HepG2 (cell line): ENCODE data around the gene HCRTR1. TPM values are rescaled to one million over a fixed set of nuclear protein-coding genes. Genes with fewer than 3 reads are reported as not detected.

Source experiments
- EED ChIP-seq: sonication (generic); formaldehyde crosslinking; IDR thresholded peaks from 2 replicates; pipeline ENCODE4 v1.5.0; 2020; ENCODE audit warnings: mild to moderate bottlenecking, missing genetic modification reagents
- FOXK1 ChIP-seq: sonication (generic); formaldehyde crosslinking; IDR thresholded peaks from 2 replicates; pipeline ENCODE4 v1.4.0; 2020; ENCODE audit warnings: low read depth, missing genetic modification reagents, borderline replicate concordance
- HNF1A ChIP-seq, 2 experiments: sonication (generic) in 1 of 2; formaldehyde crosslinking in 1 of 2; IDR thresholded peaks; 2 replicates each; pipeline versions ENCODE4 v1.4.0 to v1.6.1; 2016 to 2020; ENCODE audit warnings: borderline replicate concordance in 1 of 2, low read depth in 1 of 2, mild to moderate bottlenecking in 1 of 2, missing genetic modification reagents in 1 of 2
- ISX ChIP-seq: sonication (generic); formaldehyde crosslinking; conservative IDR thresholded peaks from 2 replicates; pipeline ENCODE4 v1.5.0; 2020; ENCODE audit warnings: missing genetic modification reagents
- SMAD3 ChIP-seq: sonication (generic); formaldehyde crosslinking; IDR thresholded peaks from 2 replicates; pipeline ENCODE4 v1.4.0; 2020; ENCODE audit warnings: missing genetic modification reagents
- STAT5B ChIP-seq: sonication (generic); formaldehyde crosslinking; IDR thresholded peaks from 2 replicates; pipeline ENCODE4 v1.4.0; 2020; ENCODE audit warnings: missing genetic modification reagents
- TOPORS ChIP-seq: sonication (generic); formaldehyde crosslinking; IDR thresholded peaks from 2 replicates; pipeline ENCODE4 v1.8.0; 2023; ENCODE audit warnings: mild to moderate bottlenecking, missing genetic modification reagents
- UBTF ChIP-seq: sonication (generic); formaldehyde crosslinking; IDR thresholded peaks from 2 replicates; pipeline ENCODE4 v1.4.0; 2020; ENCODE audit warnings: mild to moderate bottlenecking, missing genetic modification reagents
- ZBTB7A ChIP-seq: sonication (generic); formaldehyde crosslinking; IDR thresholded peaks from 2 replicates; pipeline ENCODE4 v1.8.0; 2022; ENCODE audit warnings: mild to moderate bottlenecking, missing genetic modification reagents
- ZMAT3 ChIP-seq: sonication (generic); formaldehyde crosslinking; conservative IDR thresholded peaks from 2 replicates; pipeline ENCODE4 v1.7.0; 2021; ENCODE audit warnings: missing genetic modification reagents
- ZMYM4 ChIP-seq: sonication (generic); formaldehyde crosslinking; IDR thresholded peaks from 2 replicates; pipeline ENCODE4 v1.8.1; 2023; ENCODE audit warnings: mild to moderate bottlenecking, missing genetic modification reagents
- ZNF549 ChIP-seq: sonication (generic); formaldehyde crosslinking; IDR thresholded peaks from 2 replicates; pipeline ENCODE4 v1.5.0; 2020; ENCODE audit warnings: missing genetic modification reagents
- ZNF558 ChIP-seq: sonication (generic); formaldehyde crosslinking; IDR thresholded peaks from 2 replicates; pipeline ENCODE4 v1.9.0; 2022; ENCODE audit warnings: mild to moderate bottlenecking, missing genetic modification reagents, borderline replicate concordance
- ZNF629 ChIP-seq: sonication (generic); formaldehyde crosslinking; conservative IDR thresholded peaks from 2 replicates; pipeline ENCODE4 v1.5.0; 2020; ENCODE audit warnings: missing genetic modification reagents
- ZNF841 ChIP-seq: sonication (generic); formaldehyde crosslinking; IDR thresholded peaks from 2 replicates; pipeline ENCODE4 v1.8.1; 2023; ENCODE audit warnings: missing genetic modification reagents, borderline replicate concordance
- polyA plus RNA-seq, 8 experiments: library from polyadenylated mRNA; depleted of rRNA in 3 of 8; stranded (reverse) in 7 of 8; unstranded in 1 of 8; fragments of >200 nt; fragmentation: Illumina TruSeq in 4 of 8; extraction: Trizol in 4 of 8; gene quantifications; 2 replicates each; pipeline versions ENCODE4 v1.2.1 to v1.2.3, GENCODE V29; 2011 to 2016; ENCODE audit warnings: low read depth in 4 of 8, missing spikeins in 1 of 8, mixed read lengths in 1 of 8; ENCODE audit not compliant: insufficient read depth in 1 of 8
- total RNA-seq, 5 experiments: library from RNA; depleted of rRNA; stranded (reverse); fragments of >200 nt; fragmentation: Illumina TruSeq; extraction: Trizol; gene quantifications; 2 replicates each; pipeline ENCODE4 v1.2.3, GENCODE V29; 2016; ENCODE audit warnings: low read depth in 1 of 5
- TF ChIP-seq, protein P1 (sequence below): IDR thresholded peaks from 2 replicates; pipeline ENCODE4 v1.6.1; 2016; ENCODE audit warnings: low read depth, control low read depth
- TF ChIP-seq, protein P2 (sequence below): sonication (generic); formaldehyde crosslinking; IDR thresholded peaks from 2 replicates; pipeline ENCODE4 v1.5.1; 2020; ENCODE audit warnings: missing genetic modification reagents, mild to moderate bottlenecking, borderline replicate concordance
- TF ChIP-seq, protein P3 (sequence below): sonication (generic); formaldehyde crosslinking; IDR thresholded peaks from 2 replicates; pipeline ENCODE4 v1.4.0; 2020; ENCODE audit warnings: mild to moderate bottlenecking, missing genetic modification reagents
- TF ChIP-seq, protein P4 (sequence below): sonication (generic); formaldehyde crosslinking; IDR thresholded peaks from 2 replicates; pipeline ENCODE4 v1.4.0; 2020; ENCODE audit warnings: mild to moderate bottlenecking, missing genetic modification reagents

HCRTR1 gene
- total and polyA plus RNA-seq, 2 of the 13 experiments (the other 11 are each of a cell fraction or from before 2014, with no cell fraction given) = not detected

DNA sequence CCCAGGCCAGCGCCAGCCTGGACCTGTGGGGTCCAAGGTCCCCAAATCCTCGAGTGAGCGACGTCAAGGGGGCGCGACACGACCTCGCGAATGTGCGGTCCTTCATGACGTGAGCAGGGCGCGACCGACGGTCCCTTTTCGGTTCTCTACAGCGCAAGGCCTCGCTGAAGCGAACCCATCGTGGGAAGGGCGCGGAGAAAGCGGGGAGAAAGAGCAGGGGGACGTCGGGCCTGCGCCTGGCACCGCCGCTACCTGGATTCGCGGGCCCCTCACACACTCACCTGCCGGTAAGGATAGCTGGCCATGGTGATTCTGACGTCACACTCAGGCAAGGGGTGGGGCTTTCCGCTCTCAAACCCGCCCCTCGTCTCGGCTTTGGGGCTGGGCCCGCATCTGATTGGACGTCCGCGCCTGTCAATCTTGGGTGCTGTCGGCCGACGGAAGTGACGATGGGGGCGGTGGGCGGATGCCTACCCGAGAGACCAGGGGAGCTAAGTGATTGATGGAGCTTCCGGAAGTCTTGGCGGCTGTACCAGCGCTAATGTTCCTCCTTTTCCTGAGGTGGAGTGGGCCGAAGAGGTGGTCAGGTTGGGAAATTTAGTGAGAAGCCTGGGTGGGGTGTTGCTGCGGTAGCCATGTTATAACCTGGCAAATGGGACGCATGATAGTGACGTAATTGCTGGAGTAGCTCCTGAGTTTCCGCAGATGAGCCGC is 27.2 kb downstream of the HCRTR1 start, which contains the start of gene PEF1 (continued):
- peak; percentile 44; the same call in 1 of the 2 replicates for TF ChIP-seq UBTF (CRISPR knock-in tag)
- TF ChIP-seq ZBTB7A (CRISPR knock-in tag) = no peak
- TF ChIP-seq, protein P1, sequence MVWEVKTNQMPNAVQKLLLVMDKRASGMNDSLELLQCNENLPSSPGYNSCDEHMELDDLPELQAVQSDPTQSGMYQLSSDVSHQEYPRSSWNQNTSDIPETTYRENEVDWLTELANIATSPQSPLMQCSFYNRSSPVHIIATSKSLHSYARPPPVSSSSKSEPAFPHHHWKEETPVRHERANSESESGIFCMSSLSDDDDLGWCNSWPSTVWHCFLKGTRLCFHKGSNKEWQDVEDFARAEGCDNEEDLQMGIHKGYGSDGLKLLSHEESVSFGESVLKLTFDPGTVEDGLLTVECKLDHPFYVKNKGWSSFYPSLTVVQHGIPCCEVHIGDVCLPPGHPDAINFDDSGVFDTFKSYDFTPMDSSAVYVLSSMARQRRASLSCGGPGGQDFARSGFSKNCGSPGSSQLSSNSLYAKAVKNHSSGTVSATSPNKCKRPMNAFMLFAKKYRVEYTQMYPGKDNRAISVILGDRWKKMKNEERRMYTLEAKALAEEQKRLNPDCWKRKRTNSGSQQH (CRISPR knock-in tag) = no peak
- TF ChIP-seq ZNF629 (CRISPR knock-in tag) = peak; percentile 37; the same call in 1 of the 2 replicates
- TF ChIP-seq TOPORS (CRISPR knock-in tag) = 0 out of 2 replicates have a peak, but pooled peaks have one; percentile 42
- TF ChIP-seq FOXK1 (CRISPR knock-in tag) = peak; percentile 64
- no peak for TF ChIP-seq ZNF841
- TF ChIP-seq, protein P2, sequence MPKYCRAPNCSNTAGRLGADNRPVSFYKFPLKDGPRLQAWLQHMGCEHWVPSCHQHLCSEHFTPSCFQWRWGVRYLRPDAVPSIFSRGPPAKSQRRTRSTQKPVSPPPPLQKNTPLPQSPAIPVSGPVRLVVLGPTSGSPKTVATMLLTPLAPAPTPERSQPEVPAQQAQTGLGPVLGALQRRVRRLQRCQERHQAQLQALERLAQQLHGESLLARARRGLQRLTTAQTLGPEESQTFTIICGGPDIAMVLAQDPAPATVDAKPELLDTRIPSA (CRISPR knock-in tag) = no peak
- TF ChIP-seq, protein P3, sequence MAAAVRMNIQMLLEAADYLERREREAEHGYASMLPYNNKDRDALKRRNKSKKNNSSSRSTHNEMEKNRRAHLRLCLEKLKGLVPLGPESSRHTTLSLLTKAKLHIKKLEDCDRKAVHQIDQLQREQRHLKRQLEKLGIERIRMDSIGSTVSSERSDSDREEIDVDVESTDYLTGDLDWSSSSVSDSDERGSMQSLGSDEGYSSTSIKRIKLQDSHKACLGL (CRISPR knock-in tag) = peak; percentile 80; the same call in 1 of the 2 replicates
- TF ChIP-seq ZNF549 (CRISPR knock-in tag) = no peak
- no peak for TF ChIP-seq EED (CRISPR knock-in tag)
- peak; percentile 92; the same call in 1 of the 2 replicates for TF ChIP-seq ZNF558 (CRISPR knock-in tag)
- TF ChIP-seq, protein P4, sequence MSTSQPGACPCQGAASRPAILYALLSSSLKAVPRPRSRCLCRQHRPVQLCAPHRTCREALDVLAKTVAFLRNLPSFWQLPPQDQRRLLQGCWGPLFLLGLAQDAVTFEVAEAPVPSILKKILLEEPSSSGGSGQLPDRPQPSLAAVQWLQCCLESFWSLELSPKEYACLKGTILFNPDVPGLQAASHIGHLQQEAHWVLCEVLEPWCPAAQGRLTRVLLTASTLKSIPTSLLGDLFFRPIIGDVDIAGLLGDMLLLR (CRISPR knock-in tag) = no peak
- TF ChIP-seq ZMAT3 (CRISPR knock-in tag) = 0 out of 2 replicates have a peak, but pooled peaks have one; percentile 74
- TF ChIP-seq HNF1A (IDR thresholded peaks at IDR 0.05; ENCODE audit: low read depth) = peak; percentile 32; the same call in 1 of the 2 replicates
- TF ChIP-seq HNF1A (CRISPR knock-in tag; IDR thresholded peaks at IDR 0.05; ENCODE audit: borderline replicate concordance) = peak; percentile 70
- TF ChIP-seq ISX (CRISPR knock-in tag) = no peak
- peak; percentile 65; the same call in 1 of the 2 replicates for TF ChIP-seq ZMYM4 (CRISPR knock-in tag)
- 0 out of 2 replicates have a peak, but pooled peaks have one; percentile 63 for TF ChIP-seq STAT5B
- TF ChIP-seq SMAD3 (CRISPR knock-in tag) = no peak; the same call in none of the 2 replicates
